CD4-positive, alpha-beta memory T cell (primary cell): ENCODE measurements around the gene HIGD1A. TPM values are rescaled to one million over a fixed set of nuclear protein-coding genes. Genes with fewer than 3 reads are reported as not detected.
"Not testable (repeated sequence)": the region's sequence is repeated elsewhere in the genome, so short reads cannot be mapped to it uniquely, and the experiment has no call there.

Experiments used
- CTCF ChIA-PET: fragments of 350-600 bp; sonication (Branson Sonifier 250); formaldehyde crosslinking; loops from one replicate; lab custom pipeline; 2021; ENCODE audit warnings: inconsistent platforms; ENCODE audit not compliant: partially characterized antibody; lab: Charles Lee
- POLR2A ChIA-PET: fragments of 350-600 bp; sonication (Branson Sonifier 250); formaldehyde crosslinking; loops from one replicate; lab custom pipeline; 2021; ENCODE audit not compliant: partially characterized antibody; lab: Charles Lee
- DNase-seq, 5 donors: peaks; one replicate each; pipeline versions ENCODE4 v3.0.0 to v3.0.0-alpha.2; 2020 to 2022; ENCODE audit warnings: mixed read lengths in 1 of 5
- H3K27ac ChIP-seq: one replicate; pipeline ENCODE4 v1.7.0; 2013; ENCODE audit warnings: low read depth, low read length
- H3K27me3 ChIP-seq: 2 replicates; pipeline ENCODE4 v1.7.0; 2013; ENCODE audit warnings: mild to moderate bottlenecking, low read length, moderate library complexity; ENCODE audit not compliant: insufficient read depth
- H3K36me3 ChIP-seq: 2 replicates; pipeline ENCODE4 v1.7.0; 2013; ENCODE audit warnings: mild to moderate bottlenecking, low read length, moderate library complexity; ENCODE audit not compliant: insufficient read depth
- H3K4me1 ChIP-seq: 2 replicates; pipeline ENCODE4 v1.7.0; 2013; ENCODE audit warnings: mild to moderate bottlenecking, low read length, moderate library complexity; ENCODE audit not compliant: insufficient read depth
- H3K4me3 ChIP-seq, 2 donors: one replicate each; pipeline ENCODE4 v1.7.0; 2013; ENCODE audit warnings: low read length in 2 of 2, mild to moderate bottlenecking in 1 of 2
- H3K9me3 ChIP-seq, 2 donors: one replicate each; pipeline ENCODE4 v1.7.0; 2013; ENCODE audit warnings: low read length in 2 of 2, control low read depth in 1 of 2; ENCODE audit not compliant: control insufficient read depth in 1 of 2
- H3K27ac Mint-ChIP-seq, 7 donors: one replicate each; pipeline ENCODE4 v1.8.0; 2020 to 2021; ENCODE audit warnings: mixed read lengths in 7 of 7, mild to moderate bottlenecking in 6 of 7, inconsistent platforms in 3 of 7, moderate library complexity in 3 of 7
- H3K27me3 Mint-ChIP-seq, 2 donors: one replicate each; pipeline ENCODE4 v1.8.0; 2020 to 2021; ENCODE audit warnings: mixed read lengths in 2 of 2
- H3K36me3 Mint-ChIP-seq, 2 donors: one replicate each; pipeline ENCODE4 v1.8.0; 2020 to 2021; ENCODE audit warnings: mixed read lengths in 2 of 2, inconsistent platforms in 1 of 2, mild to moderate bottlenecking in 1 of 2
- H3K4me1 Mint-ChIP-seq, 4 donors: one replicate each; pipeline ENCODE4 v1.8.0; 2020 to 2021; ENCODE audit warnings: mixed read lengths in 4 of 4, mild to moderate bottlenecking in 1 of 4
- H3K4me3 Mint-ChIP-seq, 8 donors: one replicate each; pipeline ENCODE4 v1.8.0; 2020 to 2021; ENCODE audit warnings: mixed read lengths in 8 of 8, mild to moderate bottlenecking in 7 of 8, moderate library complexity in 6 of 8, inconsistent platforms in 3 of 8
- H3K9me3 Mint-ChIP-seq, 8 donors: one replicate each; pipeline ENCODE4 v1.8.0; 2020 to 2021; ENCODE audit warnings: mixed read lengths in 8 of 8, mild to moderate bottlenecking in 5 of 8, inconsistent platforms in 3 of 8, moderate library complexity in 1 of 8
- intact Hi-C: fragments of 100-400 bp; cut with micrococcal nuclease; formaldehyde crosslinking; loops from one replicate; pipeline ENCODE4 v1.15.1; 2023
- polyA plus RNA-seq, 2 donors: library from polyadenylated mRNA; unstranded; fragments of 300-500 nt; fragmentation: Illumina TruSeq; gene quantifications; one replicate each; pipeline ENCODE4 v1.2.3, GENCODE V29; 2021
- total RNA-seq, 2 experiments: library from RNA; stranded (reverse); gene quantifications; one replicate each; pipeline ENCODE4 v1.2.3, GENCODE V29; 2021

Gene HIGD1A
- total and polyA plus RNA-seq, 4 experiments from 2014 or later, result 24.3 to 157 (median 59.0) TPM

GRCh38 chr3:42815826-42816225, 11.5 kb upstream of the HIGD1A start:
- no peak for DNase-seq
- Mint-ChIP-seq H3K4me3 (no peak overlapping the region), H3K27me3 (peaks cover 0 to 4% of the 10 kb centered on the region in 2 donors), H3K9me3 (no peaks in the 10 kb centered on the region), H3K27ac (no peak overlapping the region), H3K36me3 (no peaks in the 10 kb centered on the region), H3K4me1 (no peaks in the 10 kb centered on the region)
- Histone ChIP-seq H3K4me3 (no peak overlapping the region), H3K36me3 (no peaks in the 10 kb centered on the region), H3K27ac (no peak overlapping the region), H3K9me3 (no peaks in the 10 kb centered on the region), H3K27me3 (no peaks in the 10 kb centered on the region), H3K4me1 (no peaks in the 10 kb centered on the region)
- ChIA-PET CTCF (interaction anchor here (1.1 kb wide), 1 partner anchor 12 kb away, joined by 3 read pairs; no protein-coding TSS in a partner anchor), POLR2A (no interaction called here)
- intact Hi-C loops, result no loop called here

GRCh38 chr3:42814914-42815507, 10.7 kb upstream of the HIGD1A start:
- H3K36me3 Mint-ChIP-seq, result no peaks in the 10 kb centered on the region
- no peak for DNase-seq
- no peak overlapping the region for H3K27ac ChIP-seq
- H3K4me3 ChIP-seq, result no peak overlapping the region
- H3K4me3 Mint-ChIP-seq, result no peak overlapping the region
- H3K4me1 ChIP-seq, result no peaks in the 10 kb centered on the region
- no peaks in the 10 kb centered on the region for H3K9me3 ChIP-seq
- POLR2A ChIA-PET, result no interaction called here
- no peaks in the 10 kb centered on the region for H3K9me3 Mint-ChIP-seq
- H3K36me3 ChIP-seq, result no peaks in the 10 kb centered on the region
- H3K4me1 Mint-ChIP-seq, result no peaks in the 10 kb centered on the region
- intact Hi-C loops, result no loop called here
- CTCF ChIA-PET, result interaction anchor here (1.1 to 1.3 kb wide), 2 partner anchors 12 to 35 kb away, joined by 3 to 4 read pairs; no protein-coding TSS in a partner anchor
- H3K27me3 Mint-ChIP-seq, result peaks cover 0 to 4% of the 10 kb centered on the region in 2 donors
- no peak overlapping the region for H3K27ac Mint-ChIP-seq
- H3K27me3 ChIP-seq, result no peaks in the 10 kb centered on the region

GRCh38 chr3:42814246-42814645, 10.0 kb upstream of the HIGD1A start:
- ChIA-PET POLR2A (no interaction called here), CTCF (interaction anchor here (1.3 kb wide), 1 partner anchor 34 kb away, joined by 4 read pairs; no protein-coding TSS in a partner anchor)
- Mint-ChIP-seq H3K27ac (no peak overlapping the region), H3K27me3 (peaks cover 0 to 6% of the 10 kb centered on the region in 2 donors), H3K4me3 (no peak overlapping the region), H3K4me1 (no peaks in the 10 kb centered on the region), H3K36me3 (no peaks in the 10 kb centered on the region), H3K9me3 (no peaks in the 10 kb centered on the region)
- Histone ChIP-seq H3K27ac (no peak overlapping the region), H3K4me3 (no peak overlapping the region), H3K27me3 (no peaks in the 10 kb centered on the region), H3K4me1 (no peaks in the 10 kb centered on the region), H3K36me3 (no peaks in the 10 kb centered on the region), H3K9me3 (no peaks in the 10 kb centered on the region)
- DNase-seq, result no peak
- intact Hi-C loops, result no loop called here

GRCh38 chr3:42811118-42811883, 7.0 kb upstream of the HIGD1A start:
- CTCF ChIA-PET, H3K9me3 ChIP-seq, H3K4me3 ChIP-seq: not testable (repeated sequence)

GRCh38 chr3:42810706-42811105, 6.4 kb upstream of the HIGD1A start:
- H3K9me3 Mint-ChIP-seq, H3K27me3 ChIP-seq, H3K9me3 ChIP-seq, H3K36me3 Mint-ChIP-seq, DNase-seq, H3K36me3 ChIP-seq, H3K4me3 Mint-ChIP-seq, H3K27ac ChIP-seq, H3K27me3 Mint-ChIP-seq, H3K4me1 Mint-ChIP-seq, H3K4me1 ChIP-seq, H3K27ac Mint-ChIP-seq, intact Hi-C loops, H3K4me3 ChIP-seq, CTCF ChIA-PET, POLR2A ChIA-PET: not testable (repeated sequence)

More at GRCh38 chr3:42811118-42811883, 7.0 kb upstream of the HIGD1A start:
- intact Hi-C loops, H3K27me3 Mint-ChIP-seq, H3K4me3 Mint-ChIP-seq, POLR2A ChIA-PET, H3K9me3 Mint-ChIP-seq, H3K27me3 ChIP-seq, H3K27ac ChIP-seq, H3K4me1 ChIP-seq, H3K27ac Mint-ChIP-seq, H3K4me1 Mint-ChIP-seq, DNase-seq, H3K36me3 ChIP-seq, H3K36me3 Mint-ChIP-seq: not testable (repeated sequence)

- Histone ChIP-seq H3K27ac (no peak within 1 kb of the TSS), H3K27me3 (no peaks in the 10 kb centered on the region), H3K36me3 (no peaks in the 10 kb centered on the region), H3K9me3 (no peaks in the 10 kb centered on the region), H3K4me3 (no peak within 1 kb of the TSS), H3K4me1 (peaks cover 6% of the 10 kb centered on the region)
- POLR2A ChIA-PET, result no interaction called here
- intact Hi-C loops, result no loop called here
- H3K9me3 Mint-ChIP-seq, result no peaks in the 10 kb centered on the region
- H3K27ac Mint-ChIP-seq, result peak within 1 kb of the TSS in 1 of 7 donors; percentile 1
- peaks cover 6 to 8% of the 10 kb centered on the region in 2 donors for H3K27me3 Mint-ChIP-seq
- peaks cover 0 to 2% of the 10 kb centered on the region in 2 donors for H3K36me3 Mint-ChIP-seq
- H3K4me3 Mint-ChIP-seq, result no peak within 1 kb of the TSS
- CTCF ChIA-PET, result interaction anchor here (0.7 kb wide), 1 partner anchor 29 kb away, joined by 3 read pairs; no protein-coding TSS in a partner anchor
- peaks cover under 1 to 17% (median 5%) of the 10 kb centered on the region in 4 donors for H3K4me1 Mint-ChIP-seq
- no peak for DNase-seq
These were observed 4.9 kb upstream of the HIGD1A start, which contains the start of gene ACKR2 for GRCh38 chr3:42809202-42809601. TSS of gene ACKR2 (plus strand) at chr3:42809445. CDS start at chr3:42864503, 55,058 bp downstream.

GRCh38 chr3:42807929-42808328, 3.6 kb upstream of the HIGD1A start:
- DNase-seq, result no peak
- Histone ChIP-seq H3K36me3 (no peaks in the 10 kb centered on the region), H3K4me1 (peaks cover 14% of the 10 kb centered on the region), H3K27ac (no peak overlapping the region), H3K27me3 (no peaks in the 10 kb centered on the region), H3K4me3 (no peak overlapping the region), H3K9me3 (no peaks in the 10 kb centered on the region)
- ChIA-PET POLR2A (no interaction called here), CTCF (no interaction called here)
- intact Hi-C loops, result no loop called here
- no peak overlapping the region for H3K27ac Mint-ChIP-seq
- H3K4me1 Mint-ChIP-seq, result peaks cover 11 to 30% (median 13%) of the 10 kb centered on the region in 4 donors
- peaks cover 0 to 7% of the 10 kb centered on the region in 2 donors for H3K36me3 Mint-ChIP-seq
- no peak overlapping the region for H3K4me3 Mint-ChIP-seq
- peaks cover 6 to 8% of the 10 kb centered on the region in 2 donors for H3K27me3 Mint-ChIP-seq
- H3K9me3 Mint-ChIP-seq, result no peaks in the 10 kb centered on the region
